Measurements from ENCODE around the gene SPAG7.

Gene SPAG7

DNA sequence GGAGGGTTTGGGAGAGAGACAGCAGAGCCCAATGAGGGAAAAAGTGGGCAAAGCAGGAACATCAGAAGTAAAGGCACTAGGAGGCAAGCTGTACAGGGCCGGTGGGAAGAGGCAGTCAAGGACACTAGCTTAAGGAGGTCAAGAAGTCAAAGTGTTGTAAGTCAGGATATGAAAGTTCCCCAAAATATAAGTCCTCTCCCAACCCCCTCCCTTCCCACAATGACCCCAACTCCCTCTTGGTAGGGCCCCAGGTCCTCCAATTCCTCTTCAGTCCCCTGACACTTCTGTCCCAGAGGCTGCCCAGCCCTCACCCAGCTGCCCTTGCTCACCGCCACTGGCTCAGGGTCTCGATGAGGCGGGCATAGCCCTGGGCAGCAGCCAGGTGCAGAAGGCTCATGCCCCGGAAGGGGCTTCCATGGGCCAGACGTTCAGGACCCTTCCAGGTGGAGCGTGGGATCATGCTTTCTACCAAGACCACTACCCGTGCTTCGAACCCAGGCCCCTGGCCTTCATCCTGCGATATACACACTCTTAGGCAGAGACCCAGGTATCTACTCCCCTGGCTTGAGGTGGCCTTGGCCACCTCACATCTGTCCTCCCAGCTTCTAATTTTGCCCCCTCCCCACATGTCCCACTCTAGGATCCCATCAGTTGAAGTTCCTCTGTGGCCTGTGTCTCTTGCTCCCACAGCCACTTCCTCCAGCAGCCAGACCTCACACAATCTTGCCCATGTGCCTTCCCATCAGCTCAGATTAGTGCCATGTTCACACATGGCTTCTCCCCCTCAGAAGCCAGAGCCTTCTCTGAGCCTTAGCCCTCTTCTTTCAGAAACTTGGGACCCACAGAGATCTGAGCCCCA, 5.9 kb upstream of the SPAG7 start:
- Histone ChIP-seq H3K27me3 (ENCODE audit: control insufficient read depth, insufficient read depth, low read length) (peaks cover 28% of the 10 kb centered on the region), H3K9ac (ENCODE audit: low read depth, low read length) (no peak overlapping the region), H3K4me1 (ENCODE audit: control insufficient read depth, insufficient read depth, low read length) (peaks cover 12% of the 10 kb centered on the region), H3K27ac (ENCODE audit: low read depth, low read length) (no peak overlapping the region), H3K4me3 (ENCODE audit: low read depth, low read length) (no peak overlapping the region), H3K36me3 (ENCODE audit: control insufficient read depth, insufficient read depth, low read length) (peaks cover 24% of the 10 kb centered on the region; the same call in 1 of the 2 replicates), H3K9me3 (ENCODE audit: control insufficient read depth, insufficient read depth, low read length) (no peaks in the 10 kb centered on the region)

DNA sequence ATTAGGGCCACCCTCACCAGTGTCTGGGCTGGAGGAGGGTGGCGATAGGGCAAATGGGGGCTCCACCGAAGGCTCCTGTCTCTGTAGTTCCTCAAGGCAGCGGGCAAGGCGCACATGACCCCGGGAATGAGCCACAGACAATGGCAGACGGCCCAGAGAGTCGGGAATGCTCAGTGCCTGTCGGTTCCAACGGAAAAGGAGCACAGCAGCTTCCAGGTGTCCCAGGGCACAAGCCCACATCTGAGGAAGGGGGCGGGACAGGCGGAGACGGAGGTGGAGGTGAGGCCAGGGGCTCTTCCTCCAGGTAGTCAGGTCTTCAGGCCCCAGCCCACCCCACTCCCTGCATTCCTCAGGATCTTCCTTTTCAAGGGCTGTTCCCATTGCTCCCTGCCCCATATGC, 5.1 kb upstream of the SPAG7 start:
- Histone ChIP-seq H3K27me3 (ENCODE audit: control insufficient read depth, insufficient read depth, low read length) (peaks cover 21% of the 10 kb centered on the region), H3K36me3 (ENCODE audit: control insufficient read depth, insufficient read depth, low read length) (peaks cover 19% of the 10 kb centered on the region; the same call in 1 of the 2 replicates), H3K4me1 (ENCODE audit: control insufficient read depth, insufficient read depth, low read length) (peaks cover 12% of the 10 kb centered on the region), H3K9me3 (ENCODE audit: control insufficient read depth, insufficient read depth, low read length) (no peaks in the 10 kb centered on the region), H3K4me3 (ENCODE audit: low read depth, low read length) (no peak overlapping the region), H3K27ac (ENCODE audit: low read depth, low read length) (no peak overlapping the region), H3K9ac (ENCODE audit: low read depth, low read length) (no peak overlapping the region)

DNA sequence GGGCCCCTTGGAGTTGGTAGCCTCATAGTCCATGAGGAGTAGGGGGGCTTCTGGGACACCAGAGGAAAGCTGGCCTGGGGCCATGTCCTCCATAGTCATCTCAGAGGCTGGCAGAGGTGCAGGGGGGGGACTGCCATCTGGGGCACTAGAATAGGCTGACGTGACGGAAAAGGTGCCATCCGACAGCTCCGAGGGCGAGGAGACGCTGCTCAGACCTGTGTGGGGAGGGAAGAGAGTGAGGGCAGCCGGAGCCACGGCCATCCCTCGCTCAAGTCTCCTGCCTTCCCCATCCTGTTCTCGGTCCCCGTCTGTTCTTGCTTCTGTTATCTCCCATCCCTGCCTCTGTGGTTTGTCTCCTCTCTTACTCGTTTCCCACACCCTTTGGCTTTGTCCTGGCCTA, 4.7 kb upstream of the SPAG7 start:
- peaks cover 12% of the 10 kb centered on the region for H3K4me1 ChIP-seq (ENCODE audit: control insufficient read depth, insufficient read depth, low read length)
- H3K4me3 ChIP-seq (ENCODE audit: low read depth, low read length), result no peak overlapping the region
- peaks cover 15% of the 10 kb centered on the region; the same call in 1 of the 2 replicates for H3K36me3 ChIP-seq (ENCODE audit: control insufficient read depth, insufficient read depth, low read length)
- H3K9ac ChIP-seq (ENCODE audit: low read depth, low read length), result no peak overlapping the region
- H3K27me3 ChIP-seq (ENCODE audit: control insufficient read depth, insufficient read depth, low read length), result peaks cover 17% of the 10 kb centered on the region
- no peak overlapping the region for H3K27ac ChIP-seq (ENCODE audit: low read depth, low read length)
- H3K9me3 ChIP-seq (ENCODE audit: control insufficient read depth, insufficient read depth, low read length), result no peaks in the 10 kb centered on the region

DNA sequence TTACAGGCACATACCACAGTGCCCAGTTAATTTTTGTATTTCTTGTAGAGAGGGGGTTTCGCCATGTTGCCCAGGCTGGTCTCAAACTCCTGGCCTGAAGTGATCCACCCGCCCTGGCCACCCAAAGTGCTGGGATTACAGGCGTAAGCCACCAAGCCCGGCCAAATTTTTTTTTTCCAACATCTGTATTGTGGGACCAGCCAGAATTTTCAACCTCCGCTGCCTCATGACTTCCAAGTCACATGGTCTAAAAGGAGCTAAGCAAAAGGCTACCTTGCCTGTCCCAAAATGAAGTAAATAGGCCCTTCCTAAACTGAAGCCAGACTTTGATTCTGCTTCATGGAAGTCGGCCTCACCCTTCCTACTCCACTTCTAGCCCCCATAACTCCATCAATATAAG, 4.2 kb upstream of the SPAG7 start:
- peaks cover 15% of the 10 kb centered on the region; the same call in 1 of the 2 replicates for H3K36me3 ChIP-seq (ENCODE audit: control insufficient read depth, insufficient read depth, low read length)
- no peak overlapping the region for H3K9ac ChIP-seq (ENCODE audit: low read depth, low read length)
- peaks cover 17% of the 10 kb centered on the region for H3K27me3 ChIP-seq (ENCODE audit: control insufficient read depth, insufficient read depth, low read length)
- H3K4me3 ChIP-seq (ENCODE audit: low read depth, low read length), result no peak overlapping the region
- peaks cover 12% of the 10 kb centered on the region for H3K4me1 ChIP-seq (ENCODE audit: control insufficient read depth, insufficient read depth, low read length)
- no peaks in the 10 kb centered on the region for H3K9me3 ChIP-seq (ENCODE audit: control insufficient read depth, insufficient read depth, low read length)
- no peak overlapping the region for H3K27ac ChIP-seq (ENCODE audit: low read depth, low read length)

DNA sequence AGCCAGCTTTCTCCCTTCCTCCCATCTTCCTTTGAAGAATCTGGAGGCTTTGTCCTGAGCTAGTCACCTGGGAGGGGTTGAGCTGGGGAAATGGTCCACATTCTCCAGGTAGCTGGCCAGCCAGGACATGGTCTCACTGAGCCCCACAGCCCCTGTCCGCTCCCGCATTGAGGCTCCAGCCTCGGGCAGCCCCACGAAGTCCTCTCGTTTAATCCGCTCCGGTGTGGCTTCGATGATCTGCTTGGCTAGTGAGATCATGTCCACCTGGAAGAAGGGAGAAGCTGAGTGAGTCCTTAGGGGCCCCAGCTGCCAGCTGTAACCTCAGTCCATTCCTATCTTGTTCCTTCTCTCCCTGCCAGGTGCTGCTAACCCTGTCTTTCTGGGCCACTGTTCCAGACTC, 2.7 kb upstream of the SPAG7 start:
- Histone ChIP-seq H3K27ac (ENCODE audit: low read depth, low read length) (no peak overlapping the region), H3K27me3 (ENCODE audit: control insufficient read depth, insufficient read depth, low read length) (peaks cover 12% of the 10 kb centered on the region), H3K4me1 (ENCODE audit: control insufficient read depth, insufficient read depth, low read length) (peaks cover 12% of the 10 kb centered on the region), H3K36me3 (ENCODE audit: control insufficient read depth, insufficient read depth, low read length) (peaks cover 18% of the 10 kb centered on the region), H3K9me3 (ENCODE audit: control insufficient read depth, insufficient read depth, low read length) (peaks cover 3% of the 10 kb centered on the region; the same call in 1 of the 2 replicates), H3K9ac (ENCODE audit: low read depth, low read length) (no peak overlapping the region), H3K4me3 (ENCODE audit: low read depth, low read length) (no peak overlapping the region)

DNA sequence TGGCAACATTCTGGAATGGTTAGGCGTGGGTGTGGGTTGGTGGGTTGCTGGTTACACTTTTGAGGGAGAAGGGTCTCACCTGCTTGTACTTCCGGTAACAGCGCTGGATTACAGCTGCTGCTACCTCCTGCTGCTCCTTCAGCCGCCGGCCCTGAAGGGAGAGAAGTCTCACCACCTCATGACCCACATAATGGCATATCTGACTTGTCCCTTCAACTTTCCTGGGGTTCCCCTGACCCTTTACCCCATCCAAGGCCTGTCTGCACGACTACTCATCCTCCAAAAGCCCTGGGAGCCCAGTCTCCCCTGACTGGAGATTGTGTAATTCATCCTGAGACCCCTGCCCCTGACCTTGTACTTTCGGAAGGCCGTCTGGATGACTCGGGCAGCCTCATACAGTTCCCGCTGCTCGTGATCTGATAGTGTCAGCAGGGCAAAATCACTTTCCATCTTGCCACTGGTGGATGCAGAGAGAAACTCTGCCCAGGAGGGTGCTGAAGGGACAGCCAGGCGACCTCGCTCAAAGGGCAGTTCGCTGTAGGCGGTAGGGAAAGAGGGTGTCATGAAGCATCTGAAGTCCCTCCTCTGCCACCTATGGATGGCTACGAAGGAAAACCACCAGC, 2.0 kb upstream of the SPAG7 start:
- Histone ChIP-seq H3K9me3 (ENCODE audit: control insufficient read depth, insufficient read depth, low read length) (peaks cover 5% of the 10 kb centered on the region; the same call in 1 of the 2 replicates), H3K4me1 (ENCODE audit: control insufficient read depth, insufficient read depth, low read length) (peaks cover 12% of the 10 kb centered on the region), H3K27ac (ENCODE audit: low read depth, low read length) (peak overlapping the region; percentile 99), H3K9ac (ENCODE audit: low read depth, low read length) (peak overlapping the region; percentile 53; the same call in 1 of the 2 replicates), H3K36me3 (ENCODE audit: control insufficient read depth, insufficient read depth, low read length) (peaks cover 20% of the 10 kb centered on the region), H3K27me3 (ENCODE audit: control insufficient read depth, insufficient read depth, low read length) (peaks cover 6% of the 10 kb centered on the region), H3K4me3 (ENCODE audit: low read depth, low read length) (peak overlapping the region; percentile 97)

DNA sequence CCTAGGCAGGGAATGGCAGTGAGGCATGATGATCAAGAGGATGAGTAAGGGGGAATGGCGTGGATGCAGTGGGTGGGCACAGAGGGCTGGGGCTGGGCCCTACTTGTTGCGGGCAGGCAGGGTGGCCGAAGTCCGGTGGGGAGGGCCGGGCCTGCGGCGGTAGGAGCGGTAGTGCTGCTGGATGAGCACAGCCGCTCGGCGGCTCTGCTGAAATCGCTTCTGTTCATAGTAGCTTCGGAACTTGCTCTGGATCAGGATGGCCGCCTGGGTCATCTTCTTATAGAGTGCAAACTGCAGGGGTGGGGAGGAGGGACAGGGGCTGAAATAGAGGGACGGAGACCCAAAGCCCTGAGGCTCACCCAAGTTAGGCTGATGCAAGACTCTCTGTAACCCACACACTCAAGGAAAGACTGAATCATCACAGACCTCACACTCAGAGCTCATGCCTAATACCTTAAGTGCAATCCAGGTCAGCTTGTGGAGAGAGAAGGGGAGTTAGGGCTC, 1.5 kb upstream of the SPAG7 start:
- Histone ChIP-seq H3K9me3 (ENCODE audit: control insufficient read depth, insufficient read depth, low read length) (peaks cover 5% of the 10 kb centered on the region; the same call in 1 of the 2 replicates), H3K4me1 (ENCODE audit: control insufficient read depth, insufficient read depth, low read length) (peaks cover 12% of the 10 kb centered on the region), H3K9ac (ENCODE audit: low read depth, low read length) (peak overlapping the region; percentile 53), H3K27ac (ENCODE audit: low read depth, low read length) (peak overlapping the region; percentile 99), H3K4me3 (ENCODE audit: low read depth, low read length) (peak overlapping the region; percentile 97), H3K27me3 (ENCODE audit: control insufficient read depth, insufficient read depth, low read length) (peaks cover under 1% of the 10 kb centered on the region; the same call in 1 of the 2 replicates), H3K36me3 (ENCODE audit: control insufficient read depth, insufficient read depth, low read length) (peaks cover 20% of the 10 kb centered on the region)

DNA sequence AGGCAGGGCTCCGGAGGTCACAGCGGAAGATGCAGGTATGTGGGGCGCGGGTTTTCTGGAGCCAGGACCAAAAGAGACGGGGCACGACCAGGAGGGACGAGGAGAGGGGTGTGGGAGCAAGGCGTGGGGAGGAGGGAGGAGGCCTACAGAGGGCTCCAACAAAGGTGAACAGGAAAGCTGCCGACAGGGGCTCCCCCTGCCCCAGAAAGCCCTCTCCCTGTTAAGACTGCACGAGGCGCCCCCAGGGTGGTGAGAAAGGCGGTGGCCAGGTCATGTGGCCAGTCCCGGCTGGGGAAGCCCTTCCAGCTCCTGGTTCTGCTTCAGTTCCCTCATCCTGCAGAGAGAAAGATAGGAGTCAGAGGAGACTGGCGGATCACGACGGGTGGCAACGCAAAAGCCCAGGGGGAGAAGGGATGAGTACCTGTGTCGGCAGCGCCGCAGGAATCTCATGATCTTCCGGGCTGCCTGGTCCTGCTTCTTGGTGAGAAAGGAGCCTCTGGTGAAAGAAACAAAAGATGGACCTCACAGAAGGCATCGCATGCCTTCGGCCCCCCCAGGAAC, 949 bp upstream of the SPAG7 start:
- peaks cover 5% of the 10 kb centered on the region; the same call in 1 of the 2 replicates for H3K9me3 ChIP-seq (ENCODE audit: control insufficient read depth, insufficient read depth, low read length)
- H3K4me3 ChIP-seq (ENCODE audit: low read depth, low read length), result peak overlapping the region; percentile 97
- peak overlapping the region; percentile 99 for H3K27ac ChIP-seq (ENCODE audit: low read depth, low read length)
- no peaks in the 10 kb centered on the region for H3K27me3 ChIP-seq (ENCODE audit: control insufficient read depth, insufficient read depth, low read length)
- peak overlapping the region; percentile 57 for H3K9ac ChIP-seq (ENCODE audit: low read depth, low read length)
- H3K4me1 ChIP-seq (ENCODE audit: control insufficient read depth, insufficient read depth, low read length), result peaks cover 12% of the 10 kb centered on the region
- peaks cover 20% of the 10 kb centered on the region for H3K36me3 ChIP-seq (ENCODE audit: control insufficient read depth, insufficient read depth, low read length)

DNA sequence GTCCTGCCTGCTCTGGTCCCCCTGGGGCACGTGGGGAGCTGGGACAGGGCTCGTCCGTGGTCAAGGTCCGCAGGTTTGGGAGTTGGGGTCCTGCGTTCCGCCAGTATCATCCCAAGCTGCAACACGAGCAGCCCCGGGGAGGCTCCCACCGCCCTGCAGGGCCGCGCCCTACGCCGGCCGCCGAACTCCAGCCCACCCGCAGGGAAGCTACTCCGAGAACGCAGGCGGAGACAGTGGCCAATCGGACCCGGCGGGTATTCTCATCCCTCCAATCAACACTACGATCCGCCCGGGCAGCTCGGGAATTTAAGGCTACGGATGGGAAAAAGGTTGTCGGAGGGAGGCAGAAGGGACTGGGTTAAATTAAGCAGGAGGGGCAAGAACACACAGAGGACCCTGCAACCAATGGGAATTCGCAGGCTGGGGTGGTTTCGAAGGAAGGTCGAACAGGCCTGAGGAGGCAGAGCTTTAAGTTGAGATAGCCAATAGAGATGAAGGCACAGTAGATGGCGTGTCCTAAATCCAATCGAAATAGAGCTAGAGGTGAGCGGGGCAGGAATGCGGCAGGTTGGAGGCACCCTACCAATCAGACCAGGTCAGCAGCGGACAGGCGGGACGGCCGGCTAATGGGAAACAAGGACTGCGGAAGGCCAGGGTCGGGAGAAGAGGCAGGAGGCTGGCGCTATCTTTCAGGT, 626 bp downstream of the SPAG7 start:
- H3K4me1 ChIP-seq (ENCODE audit: control insufficient read depth, insufficient read depth, low read length), result peaks cover 12% of the 10 kb centered on the region
- H3K9ac ChIP-seq (ENCODE audit: low read depth, low read length), result peak overlapping the region; percentile 95
- H3K36me3 ChIP-seq (ENCODE audit: control insufficient read depth, insufficient read depth, low read length), result peaks cover 20% of the 10 kb centered on the region
- peaks cover 5% of the 10 kb centered on the region; the same call in 1 of the 2 replicates for H3K9me3 ChIP-seq (ENCODE audit: control insufficient read depth, insufficient read depth, low read length)
- H3K27me3 ChIP-seq (ENCODE audit: control insufficient read depth, insufficient read depth, low read length), result no peaks in the 10 kb centered on the region
- peak overlapping the region; percentile 97 for H3K4me3 ChIP-seq (ENCODE audit: low read depth, low read length)
- peak overlapping the region; percentile 99 for H3K27ac ChIP-seq (ENCODE audit: low read depth, low read length)

DNA sequence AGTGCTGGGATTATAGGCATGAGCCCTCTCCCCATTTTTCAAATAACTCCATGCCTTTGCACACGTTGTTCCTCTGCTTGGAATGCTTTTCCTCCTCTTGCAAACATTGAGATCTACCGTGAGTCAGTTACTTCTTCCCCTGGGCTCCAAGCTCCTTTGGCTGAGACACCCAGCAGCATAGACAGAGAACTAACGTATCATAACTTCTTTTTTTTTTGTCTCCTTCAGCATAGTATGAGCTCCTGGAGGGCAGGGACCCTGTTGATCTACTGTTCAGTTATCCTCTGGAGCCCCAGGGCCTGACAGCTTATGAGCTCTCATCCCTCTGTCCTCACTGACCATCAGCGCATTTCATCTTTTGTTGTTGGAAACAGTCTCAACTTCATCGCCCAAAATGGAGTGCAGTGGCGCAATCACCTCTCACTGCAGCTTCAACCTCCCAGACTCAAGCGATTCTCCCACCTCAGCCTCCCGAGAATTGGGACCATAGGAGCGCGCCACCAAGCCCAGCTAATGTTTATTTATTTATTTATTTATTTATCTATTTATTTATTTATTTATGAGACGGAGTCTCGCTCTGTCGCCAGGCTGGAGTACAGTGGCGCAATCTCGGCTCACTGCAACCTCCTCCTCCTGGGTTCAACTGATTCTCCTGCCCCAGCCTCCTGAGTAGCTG, 2.2 kb downstream of the SPAG7 start:
- no peak overlapping the region for H3K4me3 ChIP-seq (ENCODE audit: low read depth, low read length)
- no peak overlapping the region for H3K9ac ChIP-seq (ENCODE audit: low read depth, low read length)
- H3K9me3 ChIP-seq (ENCODE audit: control insufficient read depth, insufficient read depth, low read length), result peaks cover 5% of the 10 kb centered on the region; the same call in 1 of the 2 replicates
- no peaks in the 10 kb centered on the region for H3K27me3 ChIP-seq (ENCODE audit: control insufficient read depth, insufficient read depth, low read length)
- peaks cover 17% of the 10 kb centered on the region for H3K4me1 ChIP-seq (ENCODE audit: control insufficient read depth, insufficient read depth, low read length)
- H3K27ac ChIP-seq (ENCODE audit: low read depth, low read length), result no peak overlapping the region
- peaks cover 19% of the 10 kb centered on the region for H3K36me3 ChIP-seq (ENCODE audit: control insufficient read depth, insufficient read depth, low read length)
